SK-N-SH treated with all-trans-retinoic acid at 6 μM for 48 hours (cell line): ENCODE results near the gene DAGLA.

Experiments
- ATAC-seq: fragments of 200-7000 bp; cut with Tn5 transposase; 3 replicates; pipeline ENCODE4 v1.9.1; 2020; ENCODE audit warnings: mild to moderate bottlenecking, moderate library complexity
- ARNTL ChIP-seq: fragments of 450-650 bp; formaldehyde crosslinking; IDR thresholded peaks from 2 replicates; pipeline ENCODE4 v1.5.0; 2020; ENCODE audit warnings: low read depth, mild to moderate bottlenecking, moderate library complexity, borderline replicate concordance
- CREB5 ChIP-seq: fragments of 250-450 bp; sonication (Bioruptor Pico); IDR thresholded peaks from 2 replicates; pipeline ENCODE4 v1.5.1; 2020; ENCODE audit warnings: low read depth, mild to moderate bottlenecking, moderate library complexity
- CSDC2 ChIP-seq: fragments of 250-450 bp; sonication (Bioruptor Pico); IDR thresholded peaks from 2 replicates; pipeline ENCODE4 v1.5.0; 2020; ENCODE audit warnings: mild to moderate bottlenecking, moderate library complexity
- CSRNP3 ChIP-seq: fragments of 250-450 bp; sonication (Bioruptor Pico); IDR thresholded peaks from 2 replicates; pipeline ENCODE4 v1.5.1; 2021; ENCODE audit warnings: mild to moderate bottlenecking, moderate library complexity
- ESRRG ChIP-seq: fragments of 250-450 bp; sonication (Bioruptor Pico); IDR thresholded peaks from 2 replicates; pipeline ENCODE4 v1.6.1; 2021; ENCODE audit warnings: mild to moderate bottlenecking
- OSR1 ChIP-seq: fragments of 250-450 bp; sonication (Bioruptor Pico); IDR thresholded peaks from 2 replicates; pipeline ENCODE4 v1.8.0; 2022; ENCODE audit warnings: moderate library complexity, mild to moderate bottlenecking, inconsistent platforms
- PATZ1 ChIP-seq: fragments of 250-450 bp; sonication (Bioruptor Pico); IDR thresholded peaks from 2 replicates; pipeline ENCODE4 v1.8.0; 2020; ENCODE audit warnings: mild to moderate bottlenecking, moderate library complexity, borderline replicate concordance
- POU6F1 ChIP-seq: fragments of 250-450 bp; sonication (Bioruptor Pico); IDR thresholded peaks from 2 replicates; pipeline ENCODE4 v1.8.0; 2021; ENCODE audit warnings: low read depth, mild to moderate bottlenecking, moderate library complexity, borderline replicate concordance
- SNAI2 ChIP-seq: fragments of 250-450 bp; sonication (Bioruptor Pico); IDR thresholded peaks from 2 replicates; pipeline ENCODE4 v1.5.0; 2020; ENCODE audit warnings: mild to moderate bottlenecking, moderate library complexity
- TCF4 ChIP-seq: fragments of 250-450 bp; sonication (Bioruptor Pico); IDR thresholded peaks from 2 replicates; pipeline ENCODE4 v1.8.0; 2021; ENCODE audit warnings: mild to moderate bottlenecking, moderate library complexity, borderline replicate concordance
- TSHZ2 ChIP-seq: fragments of 250-450 bp; sonication (Bioruptor Pico); IDR thresholded peaks from 2 replicates; pipeline ENCODE4 v1.5.0; 2020; ENCODE audit warnings: mild to moderate bottlenecking, moderate library complexity
- ZC3H10 ChIP-seq: fragments of 250-450 bp; sonication (Bioruptor Pico); IDR thresholded peaks from 2 replicates; pipeline ENCODE4 v1.5.1; 2021; ENCODE audit warnings: mild to moderate bottlenecking, moderate library complexity
- ZFP3 ChIP-seq: fragments of 250-450 bp; sonication (Bioruptor Pico); IDR thresholded peaks from 2 replicates; pipeline ENCODE4 v1.5.0; 2020; ENCODE audit warnings: mild to moderate bottlenecking, moderate library complexity
- ZFP30 ChIP-seq: fragments of 450-650 bp; formaldehyde crosslinking; IDR thresholded peaks from 2 replicates; pipeline ENCODE4 v1.5.0; 2022; ENCODE audit warnings: mild to moderate bottlenecking, moderate library complexity
- ZNF8 ChIP-seq: fragments of 450-650 bp; formaldehyde crosslinking; IDR thresholded peaks from 2 replicates; pipeline ENCODE4 v1.5.0; 2020; ENCODE audit warnings: mild to moderate bottlenecking, moderate library complexity

DAGLA gene

GRCh38 chr11:61746442-61747191, 66.4 kb downstream of the DAGLA start (continued):
- TF ChIP-seq TSHZ2 (CRISPR knock-in tag) (no peak), ZC3H10 (CRISPR knock-in tag) (no peak), ARNTL (CRISPR knock-in tag) (no peak), ZFP3 (CRISPR knock-in tag) (no peak), TCF4 (CRISPR knock-in tag) (no peak)

GRCh38 chr11:61747192-61747966, 67.2 kb downstream of the DAGLA start:
- ATAC-seq, result peak; percentile 93
- TF ChIP-seq ZFP30 (CRISPR knock-in tag), result no peak
- TF ChIP-seq ESRRG (CRISPR knock-in tag), result no peak
- TF ChIP-seq ZC3H10 (CRISPR knock-in tag), result no peak
- TF ChIP-seq CREB5 (CRISPR knock-in tag), result no peak
- no peak for TF ChIP-seq CSDC2 (CRISPR knock-in tag)
- TF ChIP-seq TSHZ2 (CRISPR knock-in tag), result no peak
- TF ChIP-seq POU6F1 (CRISPR knock-in tag), result no peak
- TF ChIP-seq ZFP3 (CRISPR knock-in tag), result no peak
- TF ChIP-seq CSRNP3 (CRISPR knock-in tag), result no peak

GRCh38 chr11:61747967-61748285, 67.7 kb downstream of the DAGLA start:
- peak; percentile 2; the same call in 2 of the 3 replicates for ATAC-seq
- TF ChIP-seq ZNF8 (CRISPR knock-in tag), result no peak
- no peak for TF ChIP-seq CREB5 (CRISPR knock-in tag)
- TF ChIP-seq CSRNP3 (CRISPR knock-in tag), result no peak
- TF ChIP-seq ESRRG (CRISPR knock-in tag), result no peak
- TF ChIP-seq PATZ1, result no peak
- no peak for TF ChIP-seq OSR1
- TF ChIP-seq SNAI2, result no peak
- no peak for TF ChIP-seq TSHZ2 (CRISPR knock-in tag)
- no peak for TF ChIP-seq CSDC2 (CRISPR knock-in tag)
- no peak for TF ChIP-seq ZFP30 (CRISPR knock-in tag)
- no peak for TF ChIP-seq ZFP3 (CRISPR knock-in tag)
